Tibial nerve (tissue), 4 donors: ENCODE measurements around the gene PAGE2. TPM values are rescaled to one million over a fixed set of nuclear protein-coding genes. Genes with fewer than 3 reads are reported as not detected.
"Not testable (repeated sequence)": the region's sequence is repeated elsewhere in the genome, so short reads cannot be mapped to it uniquely, and the experiment has no call there.

Experiments used
- DNase-seq, 2 donors: peaks; one replicate each; pipeline ENCODE4 v3.0.0-alpha.2; 2019; ENCODE audit warnings: low spot score in 2 of 2
- H3K27ac ChIP-seq, 4 donors: fragments of 200-600 bp; sonication (generic) in 3 of 4; one replicate each; pipeline ENCODE4 v1.5.1; 2017 to 2019; ENCODE audit warnings: mild to moderate bottlenecking in 1 of 4
- H3K27me3 ChIP-seq, 2 donors: fragments of 200-600 bp; sonication (generic) in 1 of 2; one replicate each; pipeline versions ENCODE4 v1.5.1 to v1.6.0; 2017 to 2019
- H3K36me3 ChIP-seq, 3 donors: fragments of 200-600 bp; sonication (generic); one replicate each; pipeline ENCODE4 v1.5.1; 2018 to 2019
- H3K4me1 ChIP-seq, 4 donors: fragments of 200-600 bp; sonication (generic) in 3 of 4; one replicate each; pipeline ENCODE4 v1.5.1; 2017 to 2019
- H3K4me3 ChIP-seq, 4 donors: fragments of 200-600 bp; sonication (generic) in 3 of 4; one replicate each; pipeline ENCODE4 v1.5.1; 2017 to 2019; ENCODE audit warnings: mild to moderate bottlenecking in 1 of 4, moderate library complexity in 1 of 4
- H3K9me3 ChIP-seq, 4 donors: fragments of 200-600 bp; sonication (generic) in 3 of 4; one replicate each; pipeline ENCODE4 v1.5.1; 2017 to 2019
- CTCF ChIP-seq, 5 experiments: fragments of 200-600 bp in 3 of 5; fragments of 450-650 bp in 2 of 5; sonication (generic) in 3 of 5; IDR thresholded peaks; one replicate each; pipeline ENCODE4 v1.5.1; 2016 to 2019; ENCODE audit warnings: antibody characterized with exemption in 5 of 5, mild to moderate bottlenecking in 3 of 5, moderate library complexity in 2 of 5
- EP300 ChIP-seq, 2 donors: sonication (generic); formaldehyde crosslinking; IDR thresholded peaks; one replicate each; pipeline ENCODE4 v1.6.1; 2017; ENCODE audit warnings: antibody characterized with exemption in 2 of 2, mild to moderate bottlenecking in 1 of 2
- POLR2A ChIP-seq, 2 donors: fragments of 450-650 bp; IDR thresholded peaks; one replicate each; pipeline ENCODE4 v1.6.1; 2017; ENCODE audit warnings: antibody characterized with exemption in 2 of 2, mild to moderate bottlenecking in 2 of 2, moderate library complexity in 2 of 2
- WGBS, 2 donors: methylation state at CpG; one replicate each; pipeline ENCODE4 v1.1.5; 2018; 5-methylcytosine and 5-hydroxymethylcytosine counted together
- total RNA-seq, 4 donors: library from RNA; depleted of rRNA; stranded (reverse); fragments of >200 nt; gene quantifications; one replicate each; pipeline ENCODE4 v1.1.0, GENCODE V29; 2016

PAGE2 gene, protein sequence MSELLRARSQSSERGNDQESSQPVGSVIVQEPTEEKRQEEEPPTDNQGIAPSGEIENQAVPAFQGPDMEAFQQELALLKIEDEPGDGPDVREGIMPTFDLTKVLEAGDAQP
- not detected for total RNA-seq

DNA sequence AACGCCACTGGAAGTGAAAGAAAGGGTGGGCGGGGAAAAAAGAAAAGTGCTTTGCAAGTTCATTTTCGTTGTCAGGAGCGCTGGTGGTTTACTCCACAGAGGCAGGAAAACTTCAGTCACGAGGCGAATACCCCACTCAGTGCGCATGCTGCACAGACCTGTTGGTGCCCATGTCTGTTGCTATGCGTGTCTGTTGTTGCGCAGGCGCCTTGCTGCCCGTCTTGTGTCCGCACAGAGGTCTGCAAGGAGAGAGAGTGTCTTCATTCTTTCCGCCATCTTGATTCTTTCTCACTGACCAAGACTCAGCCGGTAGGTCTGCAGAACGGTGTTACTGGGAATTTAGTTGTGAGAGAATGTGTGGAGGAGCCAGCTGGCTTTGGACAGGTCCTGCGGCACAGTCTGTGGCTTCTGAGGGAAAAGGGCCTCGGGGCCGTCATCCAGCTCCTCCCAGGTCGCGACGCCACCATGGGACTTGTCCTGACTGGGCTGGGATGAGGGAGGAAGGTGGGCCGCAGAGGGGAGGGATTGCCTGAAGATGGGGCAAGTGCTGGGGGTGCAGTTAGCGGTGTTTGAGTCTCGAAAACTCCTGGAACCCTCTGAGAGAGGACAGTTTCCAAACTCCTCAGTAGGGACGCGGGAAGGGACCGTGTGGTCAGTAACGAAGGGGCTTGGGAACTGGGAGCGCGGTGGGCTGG lies at the start of gene PAGE2:
Gene PAGE2, plus strand, starts transcription at position 224 of the 695 bp plus-strand sequence. CDS start 1,003 bp downstream, outside the sequence.
- WGBS, 2 donors, result 92 to 94% methylated on average over 28 to 30 of the region's 30 CpGs
- DNase-seq, result no peak

GRCh38 chrX:55039471-55039870 lies 49.3 kb upstream of the PAGE2 start:
- DNase-seq, result no peak
- Histone ChIP-seq H3K9me3 (no peaks in the 10 kb centered on the region), H3K27ac (no peak overlapping the region), H3K27me3 (no peaks in the 10 kb centered on the region), H3K4me1 (no peaks in the 10 kb centered on the region), H3K36me3 (no peaks in the 10 kb centered on the region), H3K4me3 (no peak overlapping the region)
- WGBS, 2 donors, result 66 to 69% methylated on average over 3 of the region's 3 CpGs
- no peak for TF ChIP-seq CTCF (IDR thresholded peaks at IDR 0.05)
- TF ChIP-seq POLR2A (IDR thresholded peaks at IDR 0.05), result no peak
- TF ChIP-seq EP300 (IDR thresholded peaks at IDR 0.05), result no peak

More for the DNA sequence above, at the start of gene PAGE2:
- Histone ChIP-seq H3K9me3 (no peaks in the 10 kb centered on the region), H3K4me3 (no peak within 1 kb of the TSS), H3K36me3 (no peaks in the 10 kb centered on the region), H3K27ac (no peak within 1 kb of the TSS), H3K27me3 (no peaks in the 10 kb centered on the region), H3K4me1 (no peaks in the 10 kb centered on the region)
- TF ChIP-seq EP300 (IDR thresholded peaks at IDR 0.05) (no peak), POLR2A (IDR thresholded peaks at IDR 0.05) (no peak), CTCF (IDR thresholded peaks at IDR 0.05) (no peak)

- no peaks in the 10 kb centered on the region for H3K9me3 ChIP-seq
- TF ChIP-seq EP300 (IDR thresholded peaks at IDR 0.05), result no peak
- TF ChIP-seq CTCF (IDR thresholded peaks at IDR 0.05), result no peak
- TF ChIP-seq POLR2A (IDR thresholded peaks at IDR 0.05), result no peak
- H3K27ac ChIP-seq, result no peak overlapping the region
- H3K4me3 ChIP-seq, result no peak overlapping the region
- H3K4me1 ChIP-seq, result no peaks in the 10 kb centered on the region
- no peaks in the 10 kb centered on the region for H3K27me3 ChIP-seq
- 95 to 96% methylated on average over 6 of the region's 6 CpGs for WGBS, 2 donors
- no peak for DNase-seq
- no peaks in the 10 kb centered on the region for H3K36me3 ChIP-seq
Observed at GRCh38 chrX:55041514-55041913, 47.3 kb upstream of the PAGE2 start.

GRCh38 chrX:55050599-55050998 lies 38.2 kb upstream of the PAGE2 start:
- DNase-seq, H3K27me3 ChIP-seq, H3K4me1 ChIP-seq, H3K4me3 ChIP-seq, H3K36me3 ChIP-seq, H3K27ac ChIP-seq, H3K9me3 ChIP-seq: not testable (repeated sequence)
- WGBS, 2 donors, result 72 to 97% methylated on average over 2 of the region's 2 CpGs

- Histone ChIP-seq H3K27ac (no peak overlapping the region), H3K9me3 (no peaks in the 10 kb centered on the region), H3K4me3 (peak overlapping the region in 1 of 4 donors; percentile 26), H3K36me3 (no peaks in the 10 kb centered on the region), H3K4me1 (peaks cover 0 to 4% (median 0%) of the 10 kb centered on the region in 4 donors), H3K27me3 (no peaks in the 10 kb centered on the region)
- DNase-seq, result no peak
- WGBS, 2 donors, result 22 to 35% methylated on average over 7 of the region's 7 CpGs
- TF ChIP-seq EP300 (IDR thresholded peaks at IDR 0.05) (no peak), POLR2A (IDR thresholded peaks at IDR 0.05) (no peak), CTCF (IDR thresholded peaks at IDR 0.05) (no peak)
Observed at GRCh38 chrX:55056820-55057674, 31.8 kb upstream of the PAGE2 start.
